Astrocyte of the cerebellum (primary cell): ENCODE results near the gene VDR.

ENCODE experiments used
- DNase-seq: peaks from one replicate; pipeline ENCODE4 v3.0.0-alpha.2; 2011; ENCODE audit warnings: low read depth
- H3K4me3 ChIP-seq: 2 replicates; pipeline ENCODE4 v1.5.1; 2011; ENCODE audit warnings: mild to moderate bottlenecking, low read depth, low read length, moderate library complexity
- CTCF ChIP-seq: IDR thresholded peaks from 2 replicates; pipeline ENCODE4 v1.5.1; 2012; ENCODE audit warnings: low read length, low read depth, moderate library complexity, mild to moderate bottlenecking; ENCODE audit errors: missing control alignments
- in situ Hi-C: cut with HindIII; loops from 2 replicates; pipeline ENCODE4 v1.10.0; 2017; ENCODE audit warnings: low sequenced_read_pairs

VDR gene

GRCh38 chr12:47795814-47796411, 108.9 kb downstream of the VDR start:
- no peak for DNase-seq
- TF ChIP-seq CTCF = no peak
- in situ Hi-C loops = no loop called here
- H3K4me3 ChIP-seq = no peak overlapping the region

- no peak for DNase-seq
- no peak overlapping the region for H3K4me3 ChIP-seq
- in situ Hi-C loops = no loop called here
- TF ChIP-seq CTCF = no peak
Measured at GRCh38 chr12:47795121-47795813, 109.5 kb downstream of the VDR start.

GRCh38 chr12:47794679-47795078, 110.1 kb downstream of the VDR start:
- in situ Hi-C loops = no loop called here
- no peak for DNase-seq
- TF ChIP-seq CTCF = no peak
- no peak overlapping the region for H3K4me3 ChIP-seq

GRCh38 chr12:47793015-47793681, 111.6 kb downstream of the VDR start:
- no peak for TF ChIP-seq CTCF
- no peak overlapping the region for H3K4me3 ChIP-seq
- no peak for DNase-seq
- in situ Hi-C loops = no loop called here

- in situ Hi-C loops = no loop called here
- no peak for TF ChIP-seq CTCF
- H3K4me3 ChIP-seq = no peak overlapping the region
- no peak for DNase-seq
Measured at GRCh38 chr12:47791874-47792273, 112.9 kb downstream of the VDR start.
